K562 (cell line): ENCODE results near the gene ZNF597. TPM values are rescaled to one million over a fixed set of nuclear protein-coding genes. Genes with fewer than 3 reads are reported as not detected.

Source experiments
- ATAC-seq: fragments of 200-7000 bp; cut with Tn5 transposase; 3 replicates; pipeline ENCODE4 v1.9.1; 2020; ENCODE audit warnings: moderate library complexity
- BruUV-seq: library from RNA; stranded (reverse); fragments of 400-500 nt; replicated peaks from 2 replicates; lab custom pipeline; 2021; lab: Mats Ljungman, UMichigan
- CTCF ChIA-PET: fragments of 300-600 bp; formaldehyde crosslinking; extraction: SDS; loops from one replicate; lab custom pipeline; 2021; ENCODE audit warnings: low intra/inter-chr PET ratio; lab: Yijun Ruan, JAX
- POLR2A ChIA-PET: fragments of 300-600, 350-650 bp; sonication (Branson Sonifier 250); formaldehyde crosslinking; extraction: SDS; loops from one replicate; lab custom pipeline; 2021; ENCODE audit warnings: antibody characterized with exemption, inconsistent platforms; lab: Yijun Ruan, JAX
- DNase-seq, 4 experiments: peaks; one replicate each; pipeline versions ENCODE4 v3.0.0 to v3.0.0-alpha.2; 2011 to 2018; ENCODE audit warnings: low spot score in 3 of 4, mixed read lengths in 3 of 4; ENCODE audit errors: extremely low read depth in 1 of 4
- FAIRE-seq: peaks from 2 replicates; lab custom pipeline; 2011; peaks lifted over from hg19 to GRCh38; lab: Jason Lieb, UNC
- H2AFZ ChIP-seq: 2 replicates; pipeline ENCODE4 v1.6.0; 2011; ENCODE audit warnings: low read depth, low read length, control low read depth, inconsistent platforms
- H3K27ac ChIP-seq: fragments of 200-600 bp; 3 replicates; pipeline ENCODE4 v1.8.0; 2011; ENCODE audit warnings: low read depth, mild to moderate bottlenecking, control low read depth, inconsistent platforms, low read length, moderate library complexity, mixed read lengths; ENCODE audit errors: extremely low read depth
- H3K27me3 ChIP-seq, 2 experiments: fragments of 300-600 bp in 1 of 2; 2 replicates in 1 of 2; 3 replicates in 1 of 2; pipeline versions ENCODE4 v1.6.0 to v1.8.0; 2011; ENCODE audit warnings: inconsistent platforms in 2 of 2, low read length in 2 of 2, mild to moderate bottlenecking in 1 of 2, mixed read lengths in 1 of 2, moderate library complexity in 1 of 2; ENCODE audit not compliant: control insufficient read depth in 2 of 2, insufficient read depth in 2 of 2
- H3K36me3 ChIP-seq: fragments of 300-600 bp; 3 replicates; pipeline ENCODE4 v1.8.0; 2011; ENCODE audit warnings: mild to moderate bottlenecking, low read length, inconsistent platforms; ENCODE audit not compliant: control insufficient read depth, insufficient read depth
- H3K4me1 ChIP-seq, 2 experiments: fragments of 200-600 bp in 1 of 2; replicated peaks in 1 of 2; 2 replicates in 1 of 2; 3 replicates in 1 of 2; pipeline versions ENCODE4 v1.5.1 to v1.8.0; 2011; ENCODE audit warnings: inconsistent platforms in 2 of 2, low read length in 2 of 2, mild to moderate bottlenecking in 1 of 2, mixed read lengths in 1 of 2, moderate library complexity in 1 of 2; ENCODE audit not compliant: control insufficient read depth in 2 of 2, insufficient read depth in 2 of 2
- H3K4me2 ChIP-seq: 2 replicates; pipeline ENCODE4 v1.6.1; 2011; ENCODE audit warnings: low read length, control low read depth, inconsistent platforms, mixed read lengths; ENCODE audit not compliant: insufficient read depth
- H3K4me3 ChIP-seq: fragments of 200-600 bp; sonication (generic), shearing (Covaris generic); 2 replicates; pipeline ENCODE4 v1.5.1; 2016; ENCODE audit warnings: control low read depth, inconsistent platforms
- H3K79me2 ChIP-seq: fragments of 200-600 bp; 3 replicates; pipeline ENCODE4 v1.8.0; 2011; ENCODE audit warnings: low read length, inconsistent platforms; ENCODE audit not compliant: control insufficient read depth, insufficient read depth
- H3K9ac ChIP-seq, 2 experiments: 2 replicates each; pipeline versions ENCODE4 v1.6.0 to v1.6.1; 2011; ENCODE audit warnings: low read depth in 2 of 2, low read length in 2 of 2, control low read depth in 1 of 2, inconsistent platforms in 1 of 2, mild to moderate bottlenecking in 1 of 2, mixed read lengths in 1 of 2; ENCODE audit not compliant: insufficient read depth in 1 of 2
- H3K9me1 ChIP-seq: one replicate; pipeline ENCODE4 v1.6.0; 2011; ENCODE audit warnings: inconsistent platforms, mild to moderate bottlenecking, low read length, moderate library complexity; ENCODE audit not compliant: control insufficient read depth, insufficient read depth
- H3K9me3 ChIP-seq: replicated peaks from 2 replicates; pipeline ENCODE4 v1.5.1; 2011; ENCODE audit warnings: low read depth, low read length, inconsistent platforms; ENCODE audit not compliant: control insufficient read depth, insufficient read depth
- H4K20me1 ChIP-seq: replicated peaks from 2 replicates; pipeline ENCODE4 v1.6.1; 2011; ENCODE audit warnings: low read length, inconsistent platforms, mixed read lengths; ENCODE audit not compliant: control insufficient read depth, insufficient read depth
- DNMT1 ChIP-seq: fragments of 450-650 bp; IDR thresholded peaks from 2 replicates; pipeline ENCODE4 v1.6.1; 2016; ENCODE audit warnings: antibody characterized with exemption, mild to moderate bottlenecking
- GTF2A2 ChIP-seq: IDR thresholded peaks from 2 replicates; pipeline ENCODE4 v1.6.1; 2016; ENCODE audit warnings: mild to moderate bottlenecking, missing genetic modification characterization, missing compliant biosample characterization
- HEY1 ChIP-seq: fragments of 250-450 bp; sonication (Bioruptor Pico); IDR thresholded peaks from 2 replicates; pipeline ENCODE4 v1.5.0; 2020; ENCODE audit warnings: mild to moderate bottlenecking, moderate library complexity, borderline replicate concordance
- KDM2B ChIP-seq: fragments of 250-450 bp; sonication (Bioruptor Pico); IDR thresholded peaks from 2 replicates; pipeline ENCODE4 v1.8.0; 2021; ENCODE audit warnings: mild to moderate bottlenecking, moderate library complexity
- MBD1 ChIP-seq: fragments of 250-450 bp; sonication (Bioruptor Pico); IDR thresholded peaks from 2 replicates; pipeline ENCODE4 v1.8.0; 2022; ENCODE audit warnings: inconsistent platforms
- MEIS2 ChIP-seq: fragments of 450-650 bp; IDR thresholded peaks from 2 replicates; pipeline ENCODE4 v1.6.1; 2014; ENCODE audit warnings: mild to moderate bottlenecking; ENCODE audit not compliant: partially characterized antibody
- MTF1 ChIP-seq: fragments of 250-450 bp; sonication (Bioruptor Pico); IDR thresholded peaks from 2 replicates; pipeline ENCODE4 v1.9.0; 2021; ENCODE audit warnings: moderate library complexity, mild to moderate bottlenecking, inconsistent platforms, borderline replicate concordance
- NFRKB ChIP-seq: fragments of 450-650 bp; IDR thresholded peaks from 2 replicates; pipeline ENCODE4 v1.6.1; 2016; ENCODE audit warnings: low read depth
- PRPF4 ChIP-seq: fragments of 200-400 bp; formaldehyde crosslinking; IDR thresholded peaks from one replicate; pipeline ENCODE4 v1.6.1; 2017; ENCODE audit warnings: low read length, low read depth, mild to moderate bottlenecking; ENCODE audit not compliant: insufficient read depth, poor library complexity, severe bottlenecking
- RBM14 ChIP-seq: fragments of 200-400 bp; formaldehyde crosslinking; IDR thresholded peaks from 2 replicates; pipeline ENCODE4 v1.6.1; 2018; ENCODE audit warnings: low read depth, mild to moderate bottlenecking, low read length, moderate library complexity, borderline replicate concordance; ENCODE audit not compliant: insufficient read depth
- SNRNP70 ChIP-seq: fragments of 200-400 bp; formaldehyde crosslinking; optimal IDR thresholded peaks from 2 replicates; pipeline ENCODE3; 2017; ENCODE audit warnings: low read depth, low read length
- TEAD1 ChIP-seq, 2 experiments: fragments of 450-650 bp in 1 of 2; sonication (generic) in 1 of 2; formaldehyde crosslinking; IDR thresholded peaks; 2 replicates each; pipeline versions ENCODE4 v1.4.0 to v1.8.0; 2020 to 2022; ENCODE audit warnings: mild to moderate bottlenecking in 2 of 2, missing genetic modification reagents in 1 of 2
- WGBS: fragments of 100-300 bp; shearing (Covaris generic); methylation state at CpG from one replicate; pipeline ENCODE4 v1.1.6; 2016; ENCODE audit warnings: low coverage, mixed read lengths; ENCODE audit not compliant: insufficient coverage; ENCODE audit errors: missing lambda C conversion rate; 5-methylcytosine and 5-hydroxymethylcytosine counted together
- in situ Hi-C: fragments of 300-500 bp; cut with MboI; formaldehyde crosslinking; loops from 4 replicates; pipeline ENCODE4 v1.15.0; 2018; ENCODE audit warnings: inconsistent platforms, mixed read lengths
- intact Hi-C: fragments of 100-400 bp; cut with micrococcal nuclease; formaldehyde crosslinking; loops from 2 replicates; pipeline ENCODE4 v1.14.2; 2022
- polyA plus RNA-seq, 8 experiments: library from polyadenylated mRNA; depleted of rRNA in 4 of 8; stranded (reverse) in 5 of 8; unstranded in 3 of 8; fragments of >200 nt; fragmentation: Nextera tagmentation in 2 of 8; fragmentation: Illumina TruSeq in 1 of 8; extraction: Ambion mirVana in 2 of 8; extraction: Trizol in 1 of 8; gene quantifications; 2 replicates each; pipeline versions ENCODE4 v1.2.1 to v1.2.3, GENCODE V29; 2011 to 2014; ENCODE audit warnings: inconsistent platforms in 1 of 8, missing spikeins in 1 of 8
- total RNA-seq, 7 experiments: library from RNA; depleted of rRNA in 6 of 7; stranded (reverse); fragments of >200 nt in 6 of 7; fragmentation: Illumina TruSeq in 2 of 7; extraction: Trizol in 2 of 7; gene quantifications; 2 replicates each; pipeline versions ENCODE4 v1.2.1 to v1.2.3, GENCODE V29; 2011 to 2021; ENCODE audit warnings: low replicate concordance in 1 of 7
- TF ChIP-seq, protein P1 (sequence below): sonication (generic); formaldehyde crosslinking; IDR thresholded peaks from 2 replicates; pipeline ENCODE4 v1.8.0; 2023; ENCODE audit warnings: mild to moderate bottlenecking, missing genetic modification reagents
- TF ChIP-seq, protein P2 (sequence below): fragments of 450-650 bp; formaldehyde crosslinking; IDR thresholded peaks from 2 replicates; pipeline ENCODE4 v1.4.0; 2020; ENCODE audit warnings: mild to moderate bottlenecking, mixed read lengths

ZNF597 gene
- total and polyA plus RNA-seq, 9 of the 15 experiments (the other 6 are each of a cell fraction or from before 2014, with no cell fraction given) = 0.14 to 0.68 (median 0.42) TPM

- Histone ChIP-seq H3K4me1 (peaks cover 6 to 25% of the 10 kb centered on the region in 2 experiments; a peak in 4 of 5 replicates), H3K9me1 (no peaks in the 10 kb centered on the region), H3K4me3 (no peak overlapping the region), H3K9me3 (no peaks in the 10 kb centered on the region), H3K36me3 (peaks cover 11% of the 10 kb centered on the region; the same call in 2 of the 3 replicates), H3K27me3 (no peaks in the 10 kb centered on the region), H4K20me1 (peaks cover 15% of the 10 kb centered on the region), H3K79me2 (peaks cover 31% of the 10 kb centered on the region; the same call in 2 of the 3 replicates), H3K9ac (0 out of 4 replicates have a peak overlapping the region, but pooled peaks of 1 of the 2 experiments have one; percentile 32), H3K4me2 (no peak overlapping the region), H2AFZ (no peak overlapping the region), H3K27ac (no peak overlapping the region)
- WGBS = 90% methylated on average over 17 of the region's 29 CpGs
- no peak for ATAC-seq
- DNase-seq = no peak
- POLR2A ChIA-PET = no interaction called here
- BruUV-seq = no TSS peak
- CTCF ChIA-PET = interaction anchor here (0.6 kb wide), 1 partner anchor 316 kb away, joined by 3 read pairs; no protein-coding TSS in a partner anchor
- in situ Hi-C loops = no loop called here
- intact Hi-C loops = no loop called here
- FAIRE-seq = no peak
- TF ChIP-seq, protein P1, sequence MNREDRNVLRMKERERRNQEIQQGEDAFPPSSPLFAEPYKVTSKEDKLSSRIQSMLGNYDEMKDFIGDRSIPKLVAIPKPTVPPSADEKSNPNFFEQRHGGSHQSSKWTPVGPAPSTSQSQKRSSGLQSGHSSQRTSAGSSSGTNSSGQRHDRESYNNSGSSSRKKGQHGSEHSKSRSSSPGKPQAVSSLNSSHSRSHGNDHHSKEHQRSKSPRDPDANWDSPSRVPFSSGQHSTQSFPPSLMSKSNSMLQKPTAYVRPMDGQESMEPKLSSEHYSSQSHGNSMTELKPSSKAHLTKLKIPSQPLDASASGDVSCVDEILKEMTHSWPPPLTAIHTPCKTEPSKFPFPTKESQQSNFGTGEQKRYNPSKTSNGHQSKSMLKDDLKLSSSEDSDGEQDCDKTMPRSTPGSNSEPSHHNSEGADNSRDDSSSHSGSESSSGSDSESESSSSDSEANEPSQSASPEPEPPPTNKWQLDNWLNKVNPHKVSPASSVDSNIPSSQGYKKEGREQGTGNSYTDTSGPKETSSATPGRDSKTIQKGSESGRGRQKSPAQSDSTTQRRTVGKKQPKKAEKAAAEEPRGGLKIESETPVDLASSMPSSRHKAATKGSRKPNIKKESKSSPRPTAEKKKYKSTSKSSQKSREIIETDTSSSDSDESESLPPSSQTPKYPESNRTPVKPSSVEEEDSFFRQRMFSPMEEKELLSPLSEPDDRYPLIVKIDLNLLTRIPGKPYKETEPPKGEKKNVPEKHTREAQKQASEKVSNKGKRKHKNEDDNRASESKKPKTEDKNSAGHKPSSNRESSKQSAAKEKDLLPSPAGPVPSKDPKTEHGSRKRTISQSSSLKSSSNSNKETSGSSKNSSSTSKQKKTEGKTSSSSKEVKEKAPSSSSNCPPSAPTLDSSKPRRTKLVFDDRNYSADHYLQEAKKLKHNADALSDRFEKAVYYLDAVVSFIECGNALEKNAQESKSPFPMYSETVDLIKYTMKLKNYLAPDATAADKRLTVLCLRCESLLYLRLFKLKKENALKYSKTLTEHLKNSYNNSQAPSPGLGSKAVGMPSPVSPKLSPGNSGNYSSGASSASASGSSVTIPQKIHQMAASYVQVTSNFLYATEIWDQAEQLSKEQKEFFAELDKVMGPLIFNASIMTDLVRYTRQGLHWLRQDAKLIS = no peak
- TF ChIP-seq SNRNP70 (no peak), MTF1 (CRISPR knock-in tag) (no peak), MBD1 (CRISPR knock-in tag) (no peak), GTF2A2 (tag) (no peak), DNMT1 (no peak), NFRKB (no peak), HEY1 (CRISPR knock-in tag) (no peak), RBM14 (no peak), KDM2B (CRISPR knock-in tag) (no peak), TEAD1 (CRISPR knock-in tag; IDR thresholded peaks at IDR 0.05) (no peak), MEIS2 (no peak), PRPF4 (no peak)
- TF ChIP-seq, protein P2, sequence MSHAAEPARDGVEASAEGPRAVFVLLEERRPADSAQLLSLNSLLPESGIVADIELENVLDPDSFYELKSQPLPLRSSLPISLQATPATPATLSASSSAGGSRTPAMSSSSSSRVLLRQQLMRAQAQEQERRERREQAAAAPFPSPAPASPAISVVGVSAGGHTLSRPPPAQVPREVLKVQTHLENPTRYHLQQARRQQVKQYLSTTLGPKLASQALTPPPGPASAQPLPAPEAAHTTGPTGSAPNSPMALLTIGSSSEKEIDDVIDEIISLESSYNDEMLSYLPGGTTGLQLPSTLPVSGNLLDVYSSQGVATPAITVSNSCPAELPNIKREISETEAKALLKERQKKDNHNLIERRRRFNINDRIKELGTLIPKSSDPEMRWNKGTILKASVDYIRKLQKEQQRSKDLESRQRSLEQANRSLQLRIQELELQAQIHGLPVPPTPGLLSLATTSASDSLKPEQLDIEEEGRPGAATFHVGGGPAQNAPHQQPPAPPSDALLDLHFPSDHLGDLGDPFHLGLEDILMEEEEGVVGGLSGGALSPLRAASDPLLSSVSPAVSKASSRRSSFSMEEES (CRISPR knock-in tag) = no peak
Observed at GRCh38 chr16:3475604-3476375, 32.5 kb upstream of the ZNF597 start.
